Gastroesophageal sphincter (tissue), 3 donors: ENCODE data around the gene ATP13A2.

Experiments
- CTCF ChIP-seq, 4 experiments: fragments of 200-600 bp in 2 of 4; fragments of 450-650 bp in 2 of 4; sonication (generic) in 1 of 4; IDR thresholded peaks; one replicate each; pipeline ENCODE4 v1.5.1; 2017 to 2019; ENCODE audit warnings: antibody characterized with exemption in 4 of 4, mild to moderate bottlenecking in 2 of 4, moderate library complexity in 2 of 4
- EP300 ChIP-seq: sonication (generic); formaldehyde crosslinking; IDR thresholded peaks from one replicate; pipeline ENCODE4 v1.6.1; 2017; ENCODE audit warnings: antibody characterized with exemption, mild to moderate bottlenecking

DNA sequence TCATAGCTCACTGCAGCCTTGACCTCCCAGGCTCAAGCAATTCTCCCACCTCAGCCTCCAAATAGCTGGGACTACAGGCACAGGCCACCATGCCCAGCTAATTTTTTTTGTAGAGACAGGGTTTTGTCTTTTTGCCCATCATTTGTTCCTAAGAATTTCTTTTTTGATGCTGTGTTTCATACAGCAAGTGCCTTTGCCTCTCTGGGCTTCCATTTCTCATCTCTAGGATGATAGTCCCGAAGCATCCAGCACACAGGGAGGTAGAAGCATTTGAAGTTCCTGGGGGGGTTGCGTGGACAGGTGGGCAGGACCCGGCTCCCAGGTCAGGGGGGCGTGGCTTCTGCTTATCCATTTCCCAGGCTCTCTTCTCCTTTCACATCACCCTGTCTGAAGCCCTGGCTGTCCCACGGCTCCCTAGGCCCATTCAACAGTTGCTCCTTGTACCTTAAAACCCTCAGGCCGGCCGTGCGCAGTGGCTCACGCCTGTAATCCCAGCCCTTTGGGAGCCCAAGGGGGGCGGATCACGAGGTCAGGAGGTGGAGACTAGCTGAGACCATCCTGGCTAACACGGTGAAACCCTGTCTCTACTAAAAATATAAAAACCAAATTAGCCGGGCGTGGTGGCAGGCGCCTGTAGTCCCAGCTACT lies 3.4 kb downstream of the ATP13A2 start:
- TF ChIP-seq EP300 (no peak), CTCF (IDR thresholded peaks at IDR 0.05) (no peak)
